GM12878 (cell line): ENCODE measurements around the gene VAV2. TPM values are rescaled to one million over a fixed set of nuclear protein-coding genes. Genes with fewer than 3 reads are reported as not detected.

Experiments
- ATAC-seq: fragments of 200-7000 bp; cut with Tn5 transposase; 3 replicates; pipeline ENCODE4 v1.9.1; 2020; ENCODE audit warnings: mild to moderate bottlenecking, moderate library complexity
- BruUV-seq: library from RNA; stranded (reverse); fragments of 400-500 nt; replicated peaks from 2 replicates; lab custom pipeline; 2021; lab: Mats Ljungman, UMichigan
- CTCF ChIA-PET: fragments of 300-600 bp; sonication (Branson Sonifier 250); formaldehyde crosslinking; extraction: SDS; loops from one replicate; lab custom pipeline; 2021; ENCODE audit warnings: inconsistent platforms; lab: Yijun Ruan, JAX
- POLR2A ChIA-PET: fragments of 350-600 bp; formaldehyde crosslinking; extraction: SDS; loops from one replicate; lab custom pipeline; 2021; ENCODE audit warnings: inconsistent platforms; lab: Charles Lee
- RAD21 ChIA-PET: fragments of 300-600 bp; sonication (Branson Sonifier 250); formaldehyde crosslinking; loops from one replicate; lab custom pipeline; 2023; ENCODE audit warnings: antibody characterized with exemption; ENCODE audit not compliant: unreplicated experiment; lab: Charles Lee
- SMC1A ChIA-PET: fragments of 300-600 bp; sonication (Branson Sonifier 250); formaldehyde crosslinking; loops from one replicate; lab custom pipeline; 2023; ENCODE audit not compliant: unreplicated experiment, uncharacterized antibody; lab: Charles Lee
- DNase-seq: peaks from one replicate; pipeline ENCODE4 v3.0.0-alpha.2; 2011; ENCODE audit warnings: low read depth, low spot score
- FAIRE-seq: peaks from 3 replicates; lab custom pipeline; 2011; peaks lifted over from hg19 to GRCh38; lab: Jason Lieb, UNC
- H2AFZ ChIP-seq: 2 replicates; pipeline ENCODE4 v1.6.0; 2011; ENCODE audit warnings: low read depth, low read length, control low read depth; ENCODE audit not compliant: control insufficient read depth
- H3K27ac ChIP-seq: 2 replicates; pipeline ENCODE4 v1.5.1; 2011; ENCODE audit warnings: control low read depth; ENCODE audit not compliant: control insufficient read depth, insufficient read depth
- H3K27me3 ChIP-seq, 2 experiments: replicated peaks in 1 of 2; 2 replicates each; pipeline versions ENCODE4 v1.6.0 to v1.6.1; 2011; ENCODE audit warnings: low read length in 1 of 2; ENCODE audit not compliant: control insufficient read depth in 2 of 2, insufficient read depth in 2 of 2
- H3K36me3 ChIP-seq, 2 experiments: 2 replicates each; pipeline ENCODE4 v1.5.1; 2011; ENCODE audit warnings: low read length in 1 of 2; ENCODE audit not compliant: control insufficient read depth in 2 of 2, insufficient read depth in 2 of 2
- H3K4me1 ChIP-seq: 2 replicates; pipeline ENCODE4 v1.6.1; 2011; ENCODE audit warnings: mild to moderate bottlenecking, low read length, moderate library complexity, mixed read lengths; ENCODE audit not compliant: control insufficient read depth, insufficient read depth
- H3K4me2 ChIP-seq: 2 replicates; pipeline ENCODE4 v1.6.0; 2011; ENCODE audit warnings: control low read depth; ENCODE audit not compliant: control insufficient read depth, insufficient read depth
- H3K4me3 ChIP-seq: fragments of 200-600 bp; sonication (generic); 2 replicates; pipeline ENCODE4 v1.5.1; 2016
- H3K79me2 ChIP-seq: 2 replicates; pipeline ENCODE4 v1.6.0; 2011; ENCODE audit warnings: low read length; ENCODE audit not compliant: control insufficient read depth, insufficient read depth
- H3K9ac ChIP-seq: 2 replicates; pipeline ENCODE4 v1.8.0; 2011; ENCODE audit warnings: low read length, control low read depth, mixed read lengths; ENCODE audit not compliant: control insufficient read depth, insufficient read depth
- H3K9me3 ChIP-seq: replicated peaks from 3 replicates; pipeline ENCODE4 v1.5.1; 2011; ENCODE audit warnings: mild to moderate bottlenecking, low read length; ENCODE audit not compliant: control insufficient read depth, insufficient read depth
- H4K20me1 ChIP-seq: 2 replicates; pipeline ENCODE4 v1.6.0; 2011; ENCODE audit not compliant: control insufficient read depth, insufficient read depth
- BACH1 ChIP-seq: fragments of 450-650 bp; IDR thresholded peaks from 2 replicates; pipeline ENCODE4 v1.6.1; 2017; ENCODE audit warnings: mild to moderate bottlenecking, borderline replicate concordance
- BHLHE40 ChIP-seq, 2 experiments: fragments of 450-650 bp in 1 of 2; IDR thresholded peaks; 2 replicates each; pipeline ENCODE4 v1.6.1; 2011 to 2017; ENCODE audit warnings: low read depth in 2 of 2, borderline replicate concordance in 1 of 2, improper control_type of control experiment in 1 of 2, low read length in 1 of 2, mild to moderate bottlenecking in 1 of 2
- POLR2A ChIP-seq: IDR thresholded peaks from 2 replicates; pipeline ENCODE4 v1.6.1; 2011; ENCODE audit warnings: low read depth, mild to moderate bottlenecking, low read length
- WGBS: methylation state at CpG from one replicate; pipeline ENCODE4 v1.1.6; 2016; ENCODE audit warnings: low lambda C conversion rate; ENCODE audit not compliant: insufficient replicate concordance, insufficient coverage; ENCODE audit errors: missing lambda C conversion rate; 5-methylcytosine and 5-hydroxymethylcytosine counted together
- in situ Hi-C: fragments of 300-500 bp; cut with MboI; formaldehyde crosslinking; loops from 9 replicates; pipeline ENCODE4 v1.14.3; 2018; ENCODE audit warnings: mixed read lengths
- intact Hi-C: fragments of 100-400 bp; cut with micrococcal nuclease; formaldehyde crosslinking; loops from one replicate; pipeline ENCODE4 v1.14.2; 2022; ENCODE audit not compliant: unreplicated experiment
- polyA plus RNA-seq, 11 experiments: library from polyadenylated mRNA; depleted of rRNA in 4 of 11; unstranded in 6 of 11; stranded (reverse) in 5 of 11; fragments of >200 nt; fragmentation: Nextera tagmentation in 4 of 11; fragmentation: Illumina TruSeq in 1 of 11; extraction: Ambion mirVana in 4 of 11; extraction: Trizol in 1 of 11; gene quantifications; 1 replicate in 1 of 11; 2 replicates in 10 of 11; pipeline versions ENCODE4 v1.2.1 to v1.2.3, GENCODE V29; 2011 to 2016; ENCODE audit warnings: inconsistent platforms in 2 of 11, missing spikeins in 2 of 11, low read depth in 1 of 11
- total RNA-seq, 4 experiments: library from RNA; depleted of rRNA in 3 of 4; stranded (reverse); fragments of >200 nt in 3 of 4; fragmentation: Illumina TruSeq in 1 of 4; extraction: Trizol in 1 of 4; gene quantifications; 2 replicates each; pipeline versions ENCODE4 v1.2.1 to v1.2.3, GENCODE V29; 2013 to 2021
- TF ChIP-seq, protein P1 (sequence below): fragments of 450-650 bp; formaldehyde crosslinking; IDR thresholded peaks from 2 replicates; pipeline ENCODE4 v1.5.0; 2022; ENCODE audit warnings: mild to moderate bottlenecking, missing genetic modification characterization

Gene VAV2
- total and polyA plus RNA-seq, 10 of the 15 experiments (the other 5 are each of a cell fraction or from before 2014, with no cell fraction given) = 0.13 to 43.9 (median 16.9) TPM

DNA sequence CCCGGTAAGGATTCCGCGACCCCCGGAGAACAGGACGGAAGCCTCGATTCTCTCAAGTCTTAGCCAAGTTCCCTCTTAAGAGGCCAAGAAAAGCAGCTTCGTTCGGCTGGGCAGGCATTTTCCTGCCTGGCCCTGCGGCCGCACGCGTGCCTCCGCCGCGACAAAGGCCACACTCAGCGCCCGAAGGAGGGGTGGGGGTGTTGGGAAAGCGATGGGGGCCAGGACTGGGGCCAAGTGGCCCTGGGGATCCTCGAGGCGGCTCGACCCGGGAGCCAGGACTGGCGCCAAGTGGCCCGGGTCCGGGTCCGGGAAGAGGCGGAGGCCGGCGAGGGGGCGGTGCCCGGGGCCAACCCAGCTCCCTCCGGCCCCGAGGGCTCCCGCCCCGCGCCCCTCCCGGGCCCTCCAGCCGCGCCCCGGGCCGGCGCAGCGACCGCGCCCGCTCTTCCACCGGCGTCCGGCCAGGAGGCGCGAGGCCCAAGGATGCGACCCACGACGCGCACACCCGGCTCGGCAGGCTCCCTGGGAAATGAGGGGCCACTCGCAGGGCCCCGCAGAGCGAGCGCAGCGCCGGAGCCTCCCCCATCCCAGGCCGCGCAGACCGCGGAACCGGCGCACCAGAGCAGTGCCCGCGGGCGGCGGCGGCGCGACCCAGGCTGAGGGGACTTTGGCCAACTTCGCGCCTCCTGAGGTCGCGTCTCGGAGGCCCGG is 756 bp downstream of the VAV2 start:
- Histone ChIP-seq H3K4me1 (peaks cover 15% of the 10 kb centered on the region), H3K27ac (peak overlapping the region; percentile 58), H3K9me3 (no peaks in the 10 kb centered on the region), H3K4me2 (peak overlapping the region; percentile 92), H3K9ac (peak overlapping the region; percentile 80), H3K79me2 (peaks cover 64% of the 10 kb centered on the region), H3K27me3 (no peaks in the 10 kb centered on the region), H3K36me3 (no peaks in the 10 kb centered on the region), H2AFZ (no peak overlapping the region), H3K4me3 (peak overlapping the region; percentile 96), H4K20me1 (peaks cover 4% of the 10 kb centered on the region; the same call in 1 of the 2 replicates)
- intact Hi-C loops (loop anchor here (5.0 kb wide), 1 partner anchor 404 kb away; no protein-coding TSS in a partner anchor), in situ Hi-C loops (loop anchor here (5.0 kb wide), 1 partner anchor 204 kb away; no protein-coding TSS in a partner anchor)
- FAIRE-seq (no peak), ATAC-seq (peak; percentile 6; the same call in 1 of the 3 replicates), DNase-seq (no peak)
- 0 out of 2 replicates have a peak, but pooled peaks have one; percentile 16 for TF ChIP-seq POLR2A
- peak; percentile 50; the same call in 1 of the 2 replicates for TF ChIP-seq BACH1
- TF ChIP-seq BHLHE40 (IDR thresholded peaks at IDR 0.05; ENCODE audit: borderline replicate concordance in 1 of 2, low read depth in 2 of 2, low read length in 1 of 2) = peak in 1 of 2 experiments; percentile 31; a peak in 1 of 4 replicates
- TF ChIP-seq, protein P1, sequence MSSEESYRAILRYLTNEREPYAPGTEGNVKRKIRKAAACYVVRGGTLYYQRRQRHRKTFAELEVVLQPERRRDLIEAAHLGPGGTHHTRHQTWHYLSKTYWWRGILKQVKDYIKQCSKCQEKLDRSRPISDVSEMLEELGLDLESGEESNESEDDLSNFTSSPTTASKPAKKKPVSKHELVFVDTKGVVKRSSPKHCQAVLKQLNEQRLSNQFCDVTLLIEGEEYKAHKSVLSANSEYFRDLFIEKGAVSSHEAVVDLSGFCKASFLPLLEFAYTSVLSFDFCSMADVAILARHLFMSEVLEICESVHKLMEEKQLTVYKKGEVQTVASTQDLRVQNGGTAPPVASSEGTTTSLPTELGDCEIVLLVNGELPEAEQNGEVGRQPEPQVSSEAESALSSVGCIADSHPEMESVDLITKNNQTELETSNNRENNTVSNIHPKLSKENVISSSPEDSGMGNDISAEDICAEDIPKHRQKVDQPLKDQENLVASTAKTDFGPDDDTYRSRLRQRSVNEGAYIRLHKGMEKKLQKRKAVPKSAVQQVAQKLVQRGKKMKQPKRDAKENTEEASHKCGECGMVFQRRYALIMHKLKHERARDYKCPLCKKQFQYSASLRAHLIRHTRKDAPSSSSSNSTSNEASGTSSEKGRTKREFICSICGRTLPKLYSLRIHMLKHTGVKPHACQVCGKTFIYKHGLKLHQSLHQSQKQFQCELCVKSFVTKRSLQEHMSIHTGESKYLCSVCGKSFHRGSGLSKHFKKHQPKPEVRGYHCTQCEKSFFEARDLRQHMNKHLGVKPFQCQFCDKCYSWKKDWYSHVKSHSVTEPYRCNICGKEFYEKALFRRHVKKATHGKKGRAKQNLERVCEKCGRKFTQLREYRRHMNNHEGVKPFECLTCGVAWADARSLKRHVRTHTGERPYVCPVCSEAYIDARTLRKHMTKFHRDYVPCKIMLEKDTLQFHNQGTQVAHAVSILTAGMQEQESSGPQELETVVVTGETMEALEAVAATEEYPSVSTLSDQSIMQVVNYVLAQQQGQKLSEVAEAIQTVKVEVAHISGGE = no peak
- ChIA-PET POLR2A (interaction anchor here (0.6 to 1.6 kb wide), 8 partner anchors 11 to 198 kb away, joined by 3 to 12 read pairs (median 4); no protein-coding TSS in a partner anchor), SMC1A (interaction anchor here (1.5 to 2.2 kb wide), 4 partner anchors 29 to 47 kb away, joined by 4 to 18 read pairs (median 8); no protein-coding TSS in a partner anchor), CTCF (interaction anchor here (0.9 to 1.9 kb wide), 5 partner anchors 35 to 209 kb away, joined by 3 to 7 read pairs (median 4); no protein-coding TSS in a partner anchor), RAD21 (interaction anchor here (0.7 to 2.7 kb wide), 9 partner anchors 24 to 209 kb away, joined by 3 to 21 read pairs (median 3); no protein-coding TSS in a partner anchor)
- BruUV-seq = no TSS peak
- under 1% methylated on average over 56 of the region's 82 CpGs for WGBS
